B cell (primary cell): ENCODE data around the gene PHF23. TPM values are rescaled to one million over a fixed set of nuclear protein-coding genes. Genes with fewer than 3 reads are reported as not detected.

Source experiments
- ATAC-seq: fragments of 200-7000 bp; cut with Tn5 transposase; one replicate; pipeline ENCODE4 v1.10.0; 2021; ENCODE audit warnings: low read depth, mild to moderate bottlenecking, moderate number of reproducible peaks, moderate library complexity
- CTCF ChIA-PET: fragments of 350-600 bp; sonication (Branson Sonifier 250); formaldehyde crosslinking; loops from one replicate; lab custom pipeline; 2021; ENCODE audit warnings: antibody characterized with exemption, inconsistent platforms; lab: Charles Lee
- POLR2A ChIA-PET: fragments of 350-600 bp; sonication (Branson Sonifier 250); formaldehyde crosslinking; loops from one replicate; lab custom pipeline; 2021; ENCODE audit warnings: antibody characterized with exemption; lab: Charles Lee
- DNase-seq: peaks from one replicate; pipeline ENCODE4 v3.0.0; 2013
- H2AFZ ChIP-seq: 2 replicates; pipeline ENCODE4 v1.6.1; 2012; ENCODE audit warnings: mild to moderate bottlenecking, low read depth, low read length; ENCODE audit not compliant: insufficient read depth, poor library complexity, severe bottlenecking
- H3K27ac ChIP-seq, 2 donors: 1 replicate in 1 of 2; 2 replicates in 1 of 2; pipeline ENCODE4 v1.5.1; 2012 to 2013; ENCODE audit warnings: low read length in 2 of 2, mild to moderate bottlenecking in 2 of 2, moderate library complexity in 1 of 2
- H3K27me3 ChIP-seq, 4 experiments: fragments of 200-600 bp in 1 of 4; sonication (generic) in 1 of 4; replicated peaks in 1 of 4; 1 replicate in 2 of 4; 2 replicates in 2 of 4; pipeline versions ENCODE4 v1.6.1 to v1.7.0; 2013 to 2016; ENCODE audit warnings: low read length in 3 of 4, mild to moderate bottlenecking in 2 of 4, mixed read lengths in 1 of 4, moderate library complexity in 1 of 4; ENCODE audit not compliant: insufficient read depth in 4 of 4, control insufficient read depth in 3 of 4; ENCODE audit errors: control extremely low read depth in 1 of 4
- H3K36me3 ChIP-seq, 2 experiments: replicated peaks in 1 of 2; 1 replicate in 1 of 2; 2 replicates in 1 of 2; pipeline versions ENCODE4 v1.6.1 to v1.7.1; 2013; ENCODE audit warnings: low read length in 1 of 2; ENCODE audit not compliant: insufficient read depth in 2 of 2, control insufficient read depth in 1 of 2; ENCODE audit errors: control extremely low read depth in 1 of 2, extremely low read depth in 1 of 2
- H3K4me1 ChIP-seq, 2 donors: fragments of 200-600 bp in 1 of 2; sonication (generic) in 1 of 2; 1 replicate in 1 of 2; 2 replicates in 1 of 2; pipeline versions ENCODE4 v1.5.1 to v1.6.1; 2013 to 2017; ENCODE audit warnings: low read length in 2 of 2; ENCODE audit not compliant: control insufficient read depth in 2 of 2, insufficient read depth in 2 of 2
- H3K4me2 ChIP-seq: replicated peaks from 2 replicates; pipeline ENCODE3; 2012; ENCODE audit warnings: mild to moderate bottlenecking, low read depth, low read length; ENCODE audit not compliant: poor library complexity, severe bottlenecking
- H3K4me3 ChIP-seq, 5 experiments: fragments of 200-600 bp in 1 of 5; sonication (generic) in 1 of 5; 1 replicate in 3 of 5; 2 replicates in 2 of 5; pipeline versions ENCODE4 v1.5.1 to v1.7.0; 2011 to 2016; ENCODE audit warnings: low read length in 4 of 5, mild to moderate bottlenecking in 4 of 5, low read depth in 2 of 5, control low read depth in 1 of 5, moderate library complexity in 1 of 5; ENCODE audit not compliant: insufficient read depth in 1 of 5; ENCODE audit errors: control extremely low read depth in 1 of 5, extremely low read depth in 1 of 5
- H3K79me2 ChIP-seq: fragments of 200-600 bp; sonication (generic); one replicate; pipeline ENCODE4 v1.6.0; 2016; ENCODE audit warnings: low read length; ENCODE audit not compliant: control insufficient read depth, insufficient read depth
- H3K9ac ChIP-seq: fragments of 200-600 bp; sonication (generic); 2 replicates; pipeline ENCODE4 v1.6.1; 2017; ENCODE audit warnings: mild to moderate bottlenecking, low read length, moderate library complexity
- H3K9me3 ChIP-seq, 3 donors: one replicate each; pipeline versions ENCODE4 v1.6.1 to v1.7.1; 2013; ENCODE audit warnings: low read length in 2 of 3; ENCODE audit not compliant: control insufficient read depth in 2 of 3, insufficient read depth in 1 of 3; ENCODE audit errors: control extremely low read depth in 1 of 3
- H4K20me1 ChIP-seq: 2 replicates; pipeline ENCODE4 v1.6.0; 2012; ENCODE audit warnings: mild to moderate bottlenecking, low read length; ENCODE audit not compliant: insufficient read depth, control insufficient read depth, poor library complexity, severe bottlenecking
- H3K27ac Mint-ChIP-seq: one replicate; pipeline ENCODE4 v1.8.0; 2021; ENCODE audit warnings: mixed read lengths
- H3K27me3 Mint-ChIP-seq: one replicate; pipeline ENCODE4 v1.8.0; 2021; ENCODE audit warnings: mixed read lengths
- H3K4me1 Mint-ChIP-seq: one replicate; pipeline ENCODE4 v1.8.0; 2021; ENCODE audit warnings: mixed read lengths
- H3K4me3 Mint-ChIP-seq: one replicate; pipeline ENCODE4 v1.8.0; 2021; ENCODE audit warnings: mixed read lengths
- H3K9me3 Mint-ChIP-seq: one replicate; pipeline ENCODE4 v1.8.0; 2022; ENCODE audit warnings: mixed read lengths; ENCODE audit not compliant: insufficient read depth
- EZH2 ChIP-seq: IDR thresholded peaks from 2 replicates; pipeline ENCODE4 v1.6.1; 2012; ENCODE audit warnings: borderline replicate concordance, low read depth, mild to moderate bottlenecking, moderate library complexity, low read length; ENCODE audit not compliant: insufficient read depth, poor library complexity, severe bottlenecking
- WGBS: methylation state at CpG from one replicate; pipeline ENCODE4 v1.1.5; 2013; ENCODE audit warnings: missing lambda C conversion rate; ENCODE audit not compliant: insufficient coverage; 5-methylcytosine and 5-hydroxymethylcytosine counted together
- intact Hi-C: fragments of 100-400 bp; cut with micrococcal nuclease; formaldehyde crosslinking; loops from one replicate; pipeline ENCODE4 v1.10.0; 2022
- polyA plus RNA-seq: library from polyadenylated mRNA; depleted of rRNA; stranded (reverse); fragments of >200 nt; gene quantifications from 2 replicates; pipeline ENCODE4 v1.2.3, GENCODE V29; 2012
- total RNA-seq, 2 donors: library from RNA; stranded (reverse); fragments of 120-200 nt in 1 of 2; gene quantifications; 1 replicate in 1 of 2; 2 replicates in 1 of 2; pipeline versions ENCODE4 v1.2.3 to v1.2.4, GENCODE V29; 2013 to 2022
- TF ChIP-seq, protein P1 (sequence below): fragments of 200-600 bp; IDR thresholded peaks from one replicate; pipeline ENCODE4 v1.8.0; 2022; ENCODE audit warnings: antibody characterized with exemption, mild to moderate bottlenecking

PHF23 gene
- total and polyA plus RNA-seq, 2 donors (not counting 1 experiment from before 2014, with no cell fraction given): 17.6 to 42.3 TPM

DNA sequence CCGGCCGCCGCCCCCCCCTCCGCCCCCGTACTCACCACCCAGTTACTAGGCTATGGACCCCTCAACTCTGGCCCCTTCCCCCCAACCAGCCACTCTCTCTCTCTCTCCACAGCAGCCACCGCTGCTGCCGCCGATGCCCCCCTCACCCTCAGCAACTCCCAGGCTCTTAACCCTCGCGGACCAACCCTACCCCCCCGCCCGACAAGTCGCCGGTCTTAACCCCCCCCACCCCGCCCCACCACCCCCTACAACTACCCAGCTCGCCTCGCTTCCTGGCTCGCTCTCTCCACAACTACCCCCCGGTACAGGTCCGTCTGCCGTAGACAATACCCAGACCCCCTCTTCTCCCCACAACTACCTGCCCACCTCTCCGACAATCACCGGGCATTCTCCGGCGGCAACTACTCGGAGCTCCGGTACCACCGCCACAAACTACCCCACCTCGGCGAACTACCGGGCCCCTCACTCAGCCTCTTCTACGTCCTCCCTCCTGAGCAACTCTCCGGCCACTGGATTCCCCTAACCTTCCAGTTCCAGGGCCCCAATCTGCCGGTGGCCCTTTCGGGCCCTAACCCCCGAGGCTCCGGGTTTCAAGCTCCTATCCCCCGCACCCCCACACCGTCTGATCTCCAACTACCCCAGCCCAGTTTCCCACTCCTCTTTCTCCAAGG, 702 bp downstream of the PHF23 start:
- TF ChIP-seq, protein P1, sequence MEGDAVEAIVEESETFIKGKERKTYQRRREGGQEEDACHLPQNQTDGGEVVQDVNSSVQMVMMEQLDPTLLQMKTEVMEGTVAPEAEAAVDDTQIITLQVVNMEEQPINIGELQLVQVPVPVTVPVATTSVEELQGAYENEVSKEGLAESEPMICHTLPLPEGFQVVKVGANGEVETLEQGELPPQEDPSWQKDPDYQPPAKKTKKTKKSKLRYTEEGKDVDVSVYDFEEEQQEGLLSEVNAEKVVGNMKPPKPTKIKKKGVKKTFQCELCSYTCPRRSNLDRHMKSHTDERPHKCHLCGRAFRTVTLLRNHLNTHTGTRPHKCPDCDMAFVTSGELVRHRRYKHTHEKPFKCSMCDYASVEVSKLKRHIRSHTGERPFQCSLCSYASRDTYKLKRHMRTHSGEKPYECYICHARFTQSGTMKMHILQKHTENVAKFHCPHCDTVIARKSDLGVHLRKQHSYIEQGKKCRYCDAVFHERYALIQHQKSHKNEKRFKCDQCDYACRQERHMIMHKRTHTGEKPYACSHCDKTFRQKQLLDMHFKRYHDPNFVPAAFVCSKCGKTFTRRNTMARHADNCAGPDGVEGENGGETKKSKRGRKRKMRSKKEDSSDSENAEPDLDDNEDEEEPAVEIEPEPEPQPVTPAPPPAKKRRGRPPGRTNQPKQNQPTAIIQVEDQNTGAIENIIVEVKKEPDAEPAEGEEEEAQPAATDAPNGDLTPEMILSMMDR: no peak
- TF ChIP-seq EZH2: no peak
- Histone ChIP-seq H3K36me3 (peaks cover 0 to 25% of the 10 kb centered on the region in 2 experiments), H3K79me2 (peaks cover 50% of the 10 kb centered on the region), H3K4me2 (peak overlapping the region; percentile 79), H3K4me3 (peak overlapping the region; percentile 74 to 97 (median 75)), H4K20me1 (peaks cover 22% of the 10 kb centered on the region), H3K9me3 (no peaks in the 10 kb centered on the region), H3K4me1 (peaks cover 44 to 53% of the 10 kb centered on the region in 2 donors), H3K27ac (peak overlapping the region; percentile 55 to 85), H3K9ac (peak overlapping the region; percentile 94), H3K27me3 (no peaks in the 10 kb centered on the region), H2AFZ (peak overlapping the region; percentile 65)
- POLR2A ChIA-PET: interaction anchor here (0.6 to 13.1 kb wide), 11 partner anchors 12 to 1783 kb away, joined by 3 to 157 read pairs (median 3); partner anchors contain the start of genes ACADVL, CTDNEP1, DLG4 and ELP5
- peak overlapping the region; percentile 100 for H3K27ac Mint-ChIP-seq
- H3K4me3 Mint-ChIP-seq: peak overlapping the region; percentile 98
- H3K4me1 Mint-ChIP-seq: peaks cover 65% of the 10 kb centered on the region
- no peak for ATAC-seq
- WGBS: under 1% methylated on average over 25 of the region's 39 CpGs
- no peaks in the 10 kb centered on the region for H3K27me3 Mint-ChIP-seq
- intact Hi-C loops: loop anchor here (1.0 to 5.0 kb wide), 7 partner anchors 19 to 448 kb away; partner anchors contain the start of genes ACADVL, DLG4, EIF5A and SENP3
- CTCF ChIA-PET: interaction anchor here (0.6 to 5.0 kb wide), 3 partner anchors 13 to 374 kb away, joined by 5 to 36 read pairs (median 6); partner anchors contain the start of genes ACADVL, CTDNEP1, DLG4 and ELP5
- H3K9me3 Mint-ChIP-seq: no peaks in the 10 kb centered on the region
- DNase-seq: peak; percentile 69
